ENCODE data around the gene TBC1D22A. TPM values are rescaled to one million over a fixed set of nuclear protein-coding genes. Genes with fewer than 3 reads are reported as not detected.

The TBC1D22A gene
- total RNA-seq, 3 donors from 2014 or later: 19.0 to 23.6 (median 23.6) TPM

DNA sequence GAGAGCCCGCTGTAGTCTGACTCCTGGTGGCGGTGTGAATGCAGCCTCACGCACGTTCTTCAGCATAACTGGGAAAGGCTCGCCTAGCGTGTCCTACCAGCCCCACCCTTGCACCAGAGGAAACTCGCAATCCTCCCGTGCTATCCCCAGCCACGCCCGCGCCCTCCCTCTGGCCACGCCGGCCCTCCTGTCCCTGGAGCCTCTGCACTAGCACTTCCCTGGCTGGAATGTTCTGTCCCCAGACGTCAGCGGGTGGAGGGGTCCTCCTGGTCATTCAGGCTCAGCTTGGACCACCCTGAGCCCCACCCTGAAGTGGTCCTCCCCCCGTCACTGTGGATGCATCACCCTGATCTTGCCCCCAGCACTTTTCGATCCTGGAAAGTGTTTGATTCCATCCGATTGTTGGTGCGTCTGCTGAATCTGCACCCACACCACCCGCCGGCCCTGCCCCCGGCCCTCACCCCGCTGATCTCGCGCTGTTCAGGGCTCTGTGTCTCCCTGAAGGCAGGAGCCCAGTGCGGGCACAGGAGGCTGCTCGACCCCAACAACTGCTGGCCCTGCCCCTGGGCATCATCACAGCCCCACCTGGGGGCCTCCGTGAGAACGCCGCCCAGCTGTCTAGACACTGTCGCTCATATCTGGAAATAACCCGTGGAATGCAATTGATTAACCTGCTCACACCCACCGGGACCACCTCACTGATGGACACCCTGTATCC lies 437.0 kb downstream of the TBC1D22A start:
- DNase-seq (ENCODE audit: low spot score in 2 of 2): peak in 1 of 2 donors; percentile 2
- no peaks in the 10 kb centered on the region for H3K36me3 ChIP-seq
- intact Hi-C loops (cut with DNase I; ENCODE audit: low total_unique reads): no loop called here

DNA sequence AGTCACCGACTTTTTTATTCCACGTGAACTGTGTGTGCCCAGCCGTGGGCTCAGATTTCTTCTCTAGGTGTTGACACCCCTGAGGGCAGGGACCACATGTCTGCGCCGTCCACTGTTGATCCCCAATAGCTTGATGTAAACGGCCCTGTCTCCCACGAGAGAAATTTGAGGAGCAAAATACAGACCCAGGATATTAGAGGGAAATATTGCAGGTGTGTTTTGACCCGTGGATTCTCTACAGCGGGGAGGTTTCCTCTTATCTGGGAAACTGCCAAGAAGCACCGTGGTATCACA lies 437.5 kb downstream of the TBC1D22A start:
- intact Hi-C loops (cut with DNase I; ENCODE audit: low total_unique reads): no loop called here

More for the DNA sequence above, 437.0 kb downstream of the TBC1D22A start:
- TF ChIP-seq POLR2AphosphoS5 (IDR thresholded peaks at IDR 0.05) (no peak), POLR2A (IDR thresholded peaks at IDR 0.05) (no peak)
- TF ChIP-seq, protein P1, sequence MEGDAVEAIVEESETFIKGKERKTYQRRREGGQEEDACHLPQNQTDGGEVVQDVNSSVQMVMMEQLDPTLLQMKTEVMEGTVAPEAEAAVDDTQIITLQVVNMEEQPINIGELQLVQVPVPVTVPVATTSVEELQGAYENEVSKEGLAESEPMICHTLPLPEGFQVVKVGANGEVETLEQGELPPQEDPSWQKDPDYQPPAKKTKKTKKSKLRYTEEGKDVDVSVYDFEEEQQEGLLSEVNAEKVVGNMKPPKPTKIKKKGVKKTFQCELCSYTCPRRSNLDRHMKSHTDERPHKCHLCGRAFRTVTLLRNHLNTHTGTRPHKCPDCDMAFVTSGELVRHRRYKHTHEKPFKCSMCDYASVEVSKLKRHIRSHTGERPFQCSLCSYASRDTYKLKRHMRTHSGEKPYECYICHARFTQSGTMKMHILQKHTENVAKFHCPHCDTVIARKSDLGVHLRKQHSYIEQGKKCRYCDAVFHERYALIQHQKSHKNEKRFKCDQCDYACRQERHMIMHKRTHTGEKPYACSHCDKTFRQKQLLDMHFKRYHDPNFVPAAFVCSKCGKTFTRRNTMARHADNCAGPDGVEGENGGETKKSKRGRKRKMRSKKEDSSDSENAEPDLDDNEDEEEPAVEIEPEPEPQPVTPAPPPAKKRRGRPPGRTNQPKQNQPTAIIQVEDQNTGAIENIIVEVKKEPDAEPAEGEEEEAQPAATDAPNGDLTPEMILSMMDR (IDR thresholded peaks at IDR 0.05): no peak
- Histone ChIP-seq H3K9me3 (no peaks in the 10 kb centered on the region), H3K4me3 (no peak overlapping the region), H3K27me3 (peaks cover 0 to 52% of the 10 kb centered on the region in 2 donors), H3K27ac (no peak overlapping the region), H3K4me1 (no peaks in the 10 kb centered on the region)

DNA sequence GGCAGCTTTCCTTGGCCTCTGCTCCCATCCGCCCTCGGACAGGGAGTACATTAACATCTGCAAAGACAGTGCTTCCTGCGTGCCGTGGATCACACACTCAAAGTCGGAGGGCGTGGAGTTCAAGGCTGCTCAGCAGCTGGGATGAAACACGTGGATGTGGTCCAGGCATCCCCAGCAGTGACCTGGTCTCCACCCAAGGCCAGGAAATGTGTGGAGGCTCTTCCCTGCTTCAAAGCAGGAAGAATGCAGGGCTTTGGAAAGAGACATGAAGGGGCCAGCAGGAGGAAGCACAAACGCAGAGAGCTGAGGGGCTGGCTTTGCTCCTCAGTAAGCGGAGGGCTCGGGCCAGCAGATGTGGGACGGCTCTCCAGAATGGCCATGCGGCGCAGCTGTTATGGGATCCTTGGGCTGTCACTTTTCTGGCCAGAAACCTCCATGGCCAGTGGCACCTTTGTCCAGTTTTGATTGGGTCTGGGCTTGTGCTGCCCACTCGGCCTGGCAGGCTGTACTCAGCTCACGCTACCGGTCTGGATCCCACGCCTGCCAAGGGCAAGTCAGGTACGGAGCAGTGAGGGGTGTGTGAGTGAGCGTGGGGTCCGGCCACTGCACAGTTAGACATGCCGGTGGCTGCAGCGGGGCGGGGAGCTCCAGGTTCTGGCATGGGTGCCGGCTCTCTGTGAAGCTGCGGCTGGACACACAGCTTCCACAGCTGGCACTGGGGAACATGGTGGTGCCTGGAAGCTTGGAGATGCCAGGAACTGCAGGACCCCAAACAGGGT lies 438.0 kb downstream of the TBC1D22A start:
- intact Hi-C loops (cut with DNase I; ENCODE audit: low total_unique reads): no loop called here
- TF ChIP-seq POLR2AphosphoS5 (IDR thresholded peaks at IDR 0.05): no peak
- TF ChIP-seq POLR2A (IDR thresholded peaks at IDR 0.05): no peak
- TF ChIP-seq, protein P1 (IDR thresholded peaks at IDR 0.05): no peak
- Histone ChIP-seq H3K27ac (no peak overlapping the region), H3K9me3 (no peaks in the 10 kb centered on the region), H3K4me1 (no peaks in the 10 kb centered on the region), H3K27me3 (peaks cover 0 to 57% of the 10 kb centered on the region in 2 donors), H3K4me3 (no peak overlapping the region), H3K36me3 (no peaks in the 10 kb centered on the region)
- peak in 1 of 2 donors; percentile 10 for DNase-seq (ENCODE audit: low spot score in 2 of 2)

More for the DNA sequence above, 437.5 kb downstream of the TBC1D22A start:
- Histone ChIP-seq H3K27ac (no peak overlapping the region), H3K9me3 (no peaks in the 10 kb centered on the region), H3K4me1 (no peaks in the 10 kb centered on the region), H3K4me3 (no peak overlapping the region), H3K36me3 (no peaks in the 10 kb centered on the region), H3K27me3 (peaks cover 0 to 54% of the 10 kb centered on the region in 2 donors)
- no peak for DNase-seq (ENCODE audit: low spot score in 2 of 2)
- TF ChIP-seq POLR2A (IDR thresholded peaks at IDR 0.05) (no peak), POLR2AphosphoS5 (IDR thresholded peaks at IDR 0.05) (no peak)
- TF ChIP-seq, protein P1 (IDR thresholded peaks at IDR 0.05): no peak

DNA sequence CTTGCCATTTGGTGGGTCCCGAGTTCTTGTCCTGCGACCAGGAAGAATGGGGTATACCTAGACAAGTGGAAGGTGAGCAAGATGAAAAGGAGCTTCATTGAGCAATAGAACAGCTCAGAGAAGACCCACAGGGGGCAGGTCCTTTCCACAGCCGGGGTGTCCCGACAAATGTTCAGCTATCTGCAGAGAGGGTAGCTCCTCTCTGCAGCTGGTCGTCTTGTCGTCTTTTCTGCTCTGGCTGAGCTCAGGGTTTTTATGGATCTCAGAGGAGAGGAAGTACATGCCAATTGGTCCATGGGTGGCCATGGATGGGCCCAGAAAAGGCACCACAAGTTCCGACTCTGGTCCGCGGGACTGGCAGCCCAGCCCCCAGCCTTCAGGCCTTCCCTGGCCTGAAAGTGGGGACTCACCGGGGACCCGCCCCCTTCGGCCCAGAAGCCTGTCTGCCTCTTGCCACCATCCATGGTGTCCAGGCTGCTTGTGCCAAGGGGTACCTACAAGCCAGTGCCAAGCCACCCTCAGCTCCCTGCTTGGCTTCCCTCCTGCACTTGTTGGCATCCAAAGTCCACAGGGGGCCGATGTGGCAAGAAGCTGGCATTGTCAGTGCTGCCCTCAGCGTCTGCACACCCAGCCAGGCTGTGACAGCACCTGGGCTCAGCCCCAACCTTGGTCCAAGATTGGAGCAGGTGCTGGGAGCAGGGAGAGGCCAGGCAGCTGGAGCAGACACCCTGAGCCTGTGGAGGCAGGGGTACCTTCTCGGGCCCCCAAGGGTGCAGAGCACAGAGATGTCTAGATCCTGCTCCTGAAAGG lies 438.9 kb downstream of the TBC1D22A start:
- no peak overlapping the region for H3K4me3 ChIP-seq
- intact Hi-C loops (cut with DNase I; ENCODE audit: low total_unique reads): no loop called here
- H3K27me3 ChIP-seq: peaks cover 0 to 66% of the 10 kb centered on the region in 2 donors
- DNase-seq (ENCODE audit: low spot score in 2 of 2): no peak
- H3K36me3 ChIP-seq: no peaks in the 10 kb centered on the region
- TF ChIP-seq POLR2A (IDR thresholded peaks at IDR 0.05) (no peak), POLR2AphosphoS5 (IDR thresholded peaks at IDR 0.05) (no peak)
- TF ChIP-seq, protein P1 (IDR thresholded peaks at IDR 0.05): no peak
- no peaks in the 10 kb centered on the region for H3K9me3 ChIP-seq
- no peak overlapping the region for H3K27ac ChIP-seq
- H3K4me1 ChIP-seq: no peaks in the 10 kb centered on the region
